ENCODE measurements around the gene SLC25A25.

Gene SLC25A25

DNA sequence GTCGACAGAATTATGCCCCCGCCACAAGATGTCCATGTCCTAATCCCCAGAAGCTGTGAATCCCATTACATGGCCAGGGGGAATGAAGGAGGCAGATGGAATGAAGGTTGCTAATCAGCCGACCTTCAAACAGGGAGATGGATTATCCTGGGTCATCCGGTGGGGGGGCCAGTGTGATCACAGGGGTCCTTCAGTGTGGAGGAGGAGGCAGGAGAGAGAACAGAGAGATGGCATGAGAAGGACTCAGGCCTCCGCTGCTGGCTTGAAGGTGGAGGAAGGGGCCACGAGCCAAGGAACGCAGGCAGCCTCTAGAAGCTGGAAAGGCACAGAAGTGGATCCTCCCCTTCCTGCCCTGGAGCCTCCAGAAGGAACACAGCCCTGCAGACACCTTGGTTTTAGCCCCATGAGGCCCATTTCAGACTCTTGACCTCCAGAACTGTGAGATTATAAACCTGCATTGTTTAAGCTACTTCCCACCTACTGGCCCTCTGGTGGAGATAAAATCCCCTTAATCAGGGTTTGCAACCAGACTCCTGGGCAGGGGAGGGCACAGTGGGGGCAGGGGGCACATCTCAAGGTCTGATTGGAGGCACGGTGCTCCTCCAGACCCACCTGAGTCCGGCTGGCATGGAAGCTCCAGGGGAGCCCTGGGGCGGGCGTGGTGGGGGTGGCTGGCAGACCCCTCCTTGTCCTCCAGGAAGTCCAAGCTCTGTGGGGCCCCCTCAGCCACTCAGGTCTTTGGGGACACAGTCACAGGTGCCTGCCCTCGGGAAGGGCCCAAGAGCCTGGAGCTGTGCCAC is 45.7 kb downstream of the SLC25A25 start:
- H3K27me3 ChIP-seq (ENCODE audit: control insufficient read depth, insufficient read depth, low read length): no peaks in the 10 kb centered on the region

GRCh38 chr9:128114326-128115186 is 46.5 kb downstream of the SLC25A25 start:
- Histone ChIP-seq H3K4me1 (ENCODE audit: control insufficient read depth, insufficient read depth, low read length) (peaks cover 2% of the 10 kb centered on the region), H3K27me3 (ENCODE audit: control insufficient read depth, insufficient read depth, low read length) (no peaks in the 10 kb centered on the region), H3K9me3 (ENCODE audit: control insufficient read depth, insufficient read depth, low read length) (no peaks in the 10 kb centered on the region), H3K4me3 (ENCODE audit: low read depth, low read length) (no peak overlapping the region), H3K36me3 (ENCODE audit: control insufficient read depth, insufficient read depth, low read length) (peaks cover 6% of the 10 kb centered on the region), H3K9ac (ENCODE audit: low read depth, low read length) (no peak overlapping the region)

More for the DNA sequence above, 45.7 kb downstream of the SLC25A25 start:
- no peaks in the 10 kb centered on the region for H3K9me3 ChIP-seq (ENCODE audit: control insufficient read depth, insufficient read depth, low read length)
- no peak overlapping the region for H3K9ac ChIP-seq (ENCODE audit: low read depth, low read length)
- no peak overlapping the region for H3K4me3 ChIP-seq (ENCODE audit: low read depth, low read length)
- H3K4me1 ChIP-seq (ENCODE audit: control insufficient read depth, insufficient read depth, low read length): peaks cover 2% of the 10 kb centered on the region
- peaks cover 6% of the 10 kb centered on the region for H3K36me3 ChIP-seq (ENCODE audit: control insufficient read depth, insufficient read depth, low read length)

DNA sequence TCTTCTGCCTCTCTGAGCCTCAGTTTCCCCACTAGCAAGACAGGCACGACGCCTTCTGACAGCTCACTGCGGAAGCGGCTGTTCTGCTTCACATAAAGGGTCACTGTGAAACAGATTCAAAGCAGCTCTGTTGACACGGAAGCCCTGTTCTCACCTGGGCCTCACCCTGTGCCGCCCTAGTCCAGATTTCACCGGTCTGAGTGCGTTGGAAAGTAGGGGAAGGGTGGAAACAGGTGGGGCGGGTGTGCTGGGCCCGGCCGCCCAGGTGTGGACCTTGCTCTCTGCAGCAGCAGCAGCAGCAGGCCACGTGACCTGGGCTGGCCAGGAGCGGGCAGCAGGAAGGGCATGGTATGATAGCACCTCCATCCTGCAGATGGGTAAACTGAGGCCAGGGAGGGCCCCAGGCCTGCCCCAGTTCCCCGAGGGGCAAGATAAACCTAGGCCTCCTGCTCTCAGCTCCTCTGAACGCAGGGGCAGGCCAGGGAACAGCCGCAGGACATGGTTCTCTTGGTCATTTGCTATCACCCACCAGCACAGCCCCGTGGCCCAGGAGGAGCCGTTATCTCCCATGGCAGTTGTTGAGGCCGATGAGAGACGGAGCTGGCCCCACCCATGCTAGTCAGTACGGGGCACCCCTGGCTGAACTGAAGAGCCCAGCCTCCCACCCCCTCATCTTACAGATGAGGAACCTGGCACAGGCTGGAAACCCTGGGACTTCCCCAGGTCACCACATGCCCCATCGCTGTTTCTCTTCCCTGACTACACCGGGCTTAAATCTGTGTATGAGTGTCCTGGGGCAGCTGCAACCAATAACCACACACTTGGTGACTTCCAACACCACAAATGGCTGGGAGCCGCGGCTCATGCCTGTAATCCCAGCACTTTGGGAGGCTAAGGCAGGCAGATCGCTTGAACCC is 47.4 kb downstream of the SLC25A25 start:
- Histone ChIP-seq H3K4me1 (ENCODE audit: control insufficient read depth, insufficient read depth, low read length) (peaks cover 2% of the 10 kb centered on the region), H3K9ac (ENCODE audit: low read depth, low read length) (no peak overlapping the region), H3K27me3 (ENCODE audit: control insufficient read depth, insufficient read depth, low read length) (no peaks in the 10 kb centered on the region), H3K9me3 (ENCODE audit: control insufficient read depth, insufficient read depth, low read length) (no peaks in the 10 kb centered on the region), H3K4me3 (ENCODE audit: low read depth, low read length) (no peak overlapping the region), H3K36me3 (ENCODE audit: control insufficient read depth, insufficient read depth, low read length) (peaks cover 10% of the 10 kb centered on the region)

DNA sequence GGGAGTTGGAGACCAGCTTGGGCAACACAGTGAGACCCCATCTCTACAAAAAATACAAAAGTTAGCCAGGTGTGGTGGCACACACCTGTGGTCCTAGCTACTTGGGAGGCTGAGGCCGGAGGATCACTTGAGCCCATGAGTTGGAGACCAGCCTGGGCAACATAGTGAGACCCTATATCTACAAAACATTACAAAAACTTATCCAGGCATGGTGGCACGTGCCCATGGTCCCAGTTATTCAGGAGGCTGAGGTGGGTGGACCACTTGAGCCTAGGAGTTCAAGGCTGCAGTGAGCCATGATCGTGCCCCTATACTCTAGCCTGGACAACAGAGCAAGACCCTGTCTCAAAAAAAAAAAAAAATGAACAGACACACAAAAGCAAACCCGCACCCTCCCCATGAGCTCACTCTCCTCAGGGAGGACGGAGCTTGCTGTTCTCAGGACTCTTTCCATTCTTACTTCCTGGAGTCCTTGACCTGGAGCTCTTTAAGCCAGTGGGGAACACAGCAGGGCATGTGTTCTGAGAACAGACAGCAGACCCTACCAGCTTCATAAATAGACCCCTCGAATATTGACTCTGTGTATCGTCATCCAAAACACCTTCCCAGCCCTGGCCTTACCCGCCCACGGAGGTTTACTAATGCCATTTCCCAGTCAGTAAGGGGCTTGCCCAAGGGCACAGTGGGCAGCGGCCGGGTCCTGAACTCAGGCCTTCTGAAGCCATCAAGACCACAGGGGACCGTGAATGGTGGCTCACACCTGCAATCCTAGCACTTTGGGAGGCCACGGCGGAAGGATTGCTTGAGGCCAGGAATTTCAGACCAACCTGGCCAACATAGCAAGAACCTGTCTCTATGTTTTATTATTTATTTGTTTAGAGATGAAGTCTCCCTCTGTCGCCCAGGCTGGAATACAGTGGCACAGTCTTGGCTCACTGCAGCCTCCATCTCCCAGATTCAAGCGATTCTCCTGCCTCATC is 48.4 kb downstream of the SLC25A25 start:
- Histone ChIP-seq H3K4me1 (ENCODE audit: control insufficient read depth, insufficient read depth, low read length) (peaks cover 2% of the 10 kb centered on the region), H3K36me3 (ENCODE audit: control insufficient read depth, insufficient read depth, low read length) (peaks cover 18% of the 10 kb centered on the region), H3K9ac (ENCODE audit: low read depth, low read length) (no peak overlapping the region), H3K9me3 (ENCODE audit: control insufficient read depth, insufficient read depth, low read length) (no peaks in the 10 kb centered on the region), H3K4me3 (ENCODE audit: low read depth, low read length) (no peak overlapping the region), H3K27me3 (ENCODE audit: control insufficient read depth, insufficient read depth, low read length) (no peaks in the 10 kb centered on the region)

DNA sequence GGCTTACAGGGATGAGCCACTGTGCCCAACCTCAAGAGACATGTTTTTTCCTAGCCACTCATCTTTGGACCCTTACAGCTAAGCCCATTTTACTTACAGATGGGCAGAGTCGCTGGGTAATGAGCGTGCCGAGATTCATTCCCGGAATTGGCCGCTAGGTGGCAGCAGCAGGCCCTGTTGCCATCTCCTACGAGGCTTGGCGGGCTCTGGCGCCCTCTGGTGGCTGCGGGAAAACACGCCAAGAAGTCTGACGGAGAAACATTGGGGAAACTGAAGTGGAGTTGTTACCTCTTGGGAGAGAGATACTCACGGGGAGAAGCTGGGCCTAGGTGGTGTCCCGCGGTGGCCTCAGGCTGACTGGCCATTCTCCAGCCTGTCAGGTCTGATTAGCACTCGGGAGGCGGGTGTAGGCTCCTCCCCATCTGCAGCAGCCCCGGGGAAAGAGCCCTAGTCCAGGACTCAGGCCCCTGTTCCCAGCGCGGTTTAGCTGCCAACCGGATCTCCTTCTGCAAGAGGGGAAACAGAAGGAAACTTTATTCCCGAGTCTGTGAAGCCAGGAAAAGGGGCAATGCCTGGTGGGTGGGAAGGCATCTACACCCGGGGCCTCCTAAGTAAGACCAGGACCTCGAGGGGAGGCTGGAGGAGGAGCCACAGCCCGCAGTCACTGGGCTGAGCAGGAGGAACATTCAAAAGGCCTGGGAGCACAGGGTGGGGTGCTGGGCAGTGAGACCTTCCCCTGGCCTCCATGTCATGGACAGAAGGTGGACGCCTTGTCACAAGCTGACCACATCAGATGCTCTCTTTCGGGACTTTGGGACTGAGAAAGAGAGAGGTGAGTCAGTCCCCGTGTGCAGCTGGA is 49.8 kb downstream of the SLC25A25 start:
- peaks cover 2% of the 10 kb centered on the region for H3K4me1 ChIP-seq (ENCODE audit: control insufficient read depth, insufficient read depth, low read length)
- H3K4me3 ChIP-seq (ENCODE audit: low read depth, low read length): peak overlapping the region; percentile 18
- H3K36me3 ChIP-seq (ENCODE audit: control insufficient read depth, insufficient read depth, low read length): peaks cover 31% of the 10 kb centered on the region
- H3K27me3 ChIP-seq (ENCODE audit: control insufficient read depth, insufficient read depth, low read length): no peaks in the 10 kb centered on the region
- H3K9ac ChIP-seq (ENCODE audit: low read depth, low read length): peak overlapping the region; percentile 12
- no peaks in the 10 kb centered on the region for H3K9me3 ChIP-seq (ENCODE audit: control insufficient read depth, insufficient read depth, low read length)

- Histone ChIP-seq H3K9me3 (ENCODE audit: control insufficient read depth, insufficient read depth, low read length) (no peaks in the 10 kb centered on the region), H3K9ac (ENCODE audit: low read depth, low read length) (no peak overlapping the region), H3K27me3 (ENCODE audit: control insufficient read depth, insufficient read depth, low read length) (no peaks in the 10 kb centered on the region), H3K36me3 (ENCODE audit: control insufficient read depth, insufficient read depth, low read length) (peaks cover 32% of the 10 kb centered on the region), H3K4me1 (ENCODE audit: control insufficient read depth, insufficient read depth, low read length) (peaks cover 2% of the 10 kb centered on the region), H3K4me3 (ENCODE audit: low read depth, low read length) (no peak overlapping the region)
These were observed 50.4 kb downstream of the SLC25A25 start for GRCh38 chr9:128118472-128118857.

DNA sequence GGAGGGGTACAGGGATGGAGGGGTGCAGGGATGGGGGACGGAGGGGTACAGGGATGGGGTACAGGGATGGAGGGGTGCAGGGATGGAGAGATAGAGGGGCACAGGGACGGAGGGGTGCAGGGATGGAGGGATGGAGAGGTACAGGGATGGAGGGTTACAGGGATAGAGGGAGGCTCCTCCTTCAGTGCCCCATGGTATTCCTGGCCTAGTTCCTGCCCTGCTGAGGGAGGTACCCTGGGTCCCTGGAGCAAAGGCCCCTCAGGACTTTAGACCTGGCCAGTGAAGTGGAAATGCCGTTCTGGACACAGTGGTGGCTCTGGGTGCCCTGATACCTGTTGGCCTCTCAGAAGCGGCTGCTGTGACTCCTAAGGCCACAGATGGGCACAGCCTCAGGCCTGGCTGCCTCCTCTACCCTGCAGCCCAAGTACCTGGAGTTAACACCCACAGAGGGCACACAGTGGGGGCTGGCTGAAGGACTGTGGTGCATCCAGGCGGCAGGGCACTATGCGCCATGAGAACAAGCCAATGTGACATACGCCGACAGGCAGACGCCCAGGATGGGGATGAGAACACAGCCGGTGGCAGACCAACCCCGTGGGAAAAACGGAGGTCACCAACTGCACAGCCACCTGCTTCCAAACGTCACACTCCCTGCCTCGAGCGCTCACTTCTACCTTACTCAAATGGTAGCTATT is 51.1 kb downstream of the SLC25A25 start:
- H3K4me1 ChIP-seq (ENCODE audit: control insufficient read depth, insufficient read depth, low read length): peaks cover 2% of the 10 kb centered on the region
- H3K9me3 ChIP-seq (ENCODE audit: control insufficient read depth, insufficient read depth, low read length): no peaks in the 10 kb centered on the region
- H3K9ac ChIP-seq (ENCODE audit: low read depth, low read length): no peak overlapping the region
- no peak overlapping the region for H3K4me3 ChIP-seq (ENCODE audit: low read depth, low read length)
- peaks cover 35% of the 10 kb centered on the region for H3K36me3 ChIP-seq (ENCODE audit: control insufficient read depth, insufficient read depth, low read length)
- H3K27me3 ChIP-seq (ENCODE audit: control insufficient read depth, insufficient read depth, low read length): no peaks in the 10 kb centered on the region

- Histone ChIP-seq H3K9me3 (ENCODE audit: control insufficient read depth, insufficient read depth, low read length) (no peaks in the 10 kb centered on the region), H3K9ac (ENCODE audit: low read depth, low read length) (no peak overlapping the region), H3K36me3 (ENCODE audit: control insufficient read depth, insufficient read depth, low read length) (peaks cover 38% of the 10 kb centered on the region), H3K4me1 (ENCODE audit: control insufficient read depth, insufficient read depth, low read length) (peaks cover 2% of the 10 kb centered on the region), H3K27me3 (ENCODE audit: control insufficient read depth, insufficient read depth, low read length) (no peaks in the 10 kb centered on the region), H3K4me3 (ENCODE audit: low read depth, low read length) (no peak overlapping the region)
These were observed 52.2 kb downstream of the SLC25A25 start for GRCh38 chr9:128120061-128120740.

- Histone ChIP-seq H3K9ac (ENCODE audit: low read depth, low read length) (no peak overlapping the region), H3K36me3 (ENCODE audit: control insufficient read depth, insufficient read depth, low read length) (peaks cover 38% of the 10 kb centered on the region), H3K9me3 (ENCODE audit: control insufficient read depth, insufficient read depth, low read length) (no peaks in the 10 kb centered on the region), H3K4me3 (ENCODE audit: low read depth, low read length) (no peak overlapping the region), H3K27me3 (ENCODE audit: control insufficient read depth, insufficient read depth, low read length) (no peaks in the 10 kb centered on the region), H3K4me1 (ENCODE audit: control insufficient read depth, insufficient read depth, low read length) (peaks cover 2% of the 10 kb centered on the region)
These were observed 52.9 kb downstream of the SLC25A25 start for GRCh38 chr9:128120741-128121465.

All from iPS-15b (cell line).